ENCODE measurements around the gene EHMT1.

The EHMT1 gene

GRCh38 chr9:137791947-137792346 is 173.1 kb downstream of the EHMT1 start:
- peaks cover 57% of the 10 kb centered on the region for H3K36me3 ChIP-seq (ENCODE audit: low read depth)
- ATAC-seq (ENCODE audit: low read depth), result no peak
- no peak for TF ChIP-seq CTCF (IDR thresholded peaks at IDR 0.05; ENCODE audit: poor library complexity, severe bottlenecking)

GRCh38 chr9:137793196-137793841 is 174.5 kb downstream of the EHMT1 start:
- peaks cover 57% of the 10 kb centered on the region for H3K36me3 ChIP-seq (ENCODE audit: low read depth)
- no peaks in the 10 kb centered on the region for H3K9me3 ChIP-seq (ENCODE audit: severe bottlenecking)
- no peak overlapping the region for H3K4me3 ChIP-seq (ENCODE audit: severe bottlenecking)
- DNase-seq (ENCODE audit: low spot score) (peak; percentile 5), ATAC-seq (ENCODE audit: low read depth) (no peak)
- no peak overlapping the region for H3K27ac ChIP-seq (ENCODE audit: poor library complexity, severe bottlenecking)
- no peaks in the 10 kb centered on the region for H3K27me3 ChIP-seq (ENCODE audit: insufficient read depth, poor library complexity, severe bottlenecking)
- TF ChIP-seq CTCF (IDR thresholded peaks at IDR 0.05; ENCODE audit: poor library complexity, severe bottlenecking), result no peak
- H3K4me1 ChIP-seq (ENCODE audit: insufficient read depth, poor library complexity, severe bottlenecking), result no peaks in the 10 kb centered on the region

More at GRCh38 chr9:137791947-137792346, 173.1 kb downstream of the EHMT1 start:
- Histone ChIP-seq H3K4me3 (ENCODE audit: severe bottlenecking) (no peak overlapping the region), H3K9me3 (ENCODE audit: severe bottlenecking) (no peaks in the 10 kb centered on the region), H3K27ac (ENCODE audit: poor library complexity, severe bottlenecking) (no peak overlapping the region), H3K4me1 (ENCODE audit: insufficient read depth, poor library complexity, severe bottlenecking) (no peaks in the 10 kb centered on the region), H3K27me3 (ENCODE audit: insufficient read depth, poor library complexity, severe bottlenecking) (no peaks in the 10 kb centered on the region)
- DNase-seq (ENCODE audit: low spot score), result peak; percentile 2

- TF ChIP-seq CTCF (IDR thresholded peaks at IDR 0.05; ENCODE audit: poor library complexity, severe bottlenecking), result no peak
- H3K4me3 ChIP-seq (ENCODE audit: severe bottlenecking), result no peak overlapping the region
- H3K27ac ChIP-seq (ENCODE audit: poor library complexity, severe bottlenecking), result no peak overlapping the region
- H3K4me1 ChIP-seq (ENCODE audit: insufficient read depth, poor library complexity, severe bottlenecking), result no peaks in the 10 kb centered on the region
- no peaks in the 10 kb centered on the region for H3K9me3 ChIP-seq (ENCODE audit: severe bottlenecking)
- DNase-seq (ENCODE audit: low spot score), result peak; percentile 9
- H3K27me3 ChIP-seq (ENCODE audit: insufficient read depth, poor library complexity, severe bottlenecking), result no peaks in the 10 kb centered on the region
- no peak for ATAC-seq (ENCODE audit: low read depth)
- peaks cover 50% of the 10 kb centered on the region for H3K36me3 ChIP-seq (ENCODE audit: low read depth)
These were observed 176.4 kb downstream of the EHMT1 start for GRCh38 chr9:137795156-137795666.

DNA sequence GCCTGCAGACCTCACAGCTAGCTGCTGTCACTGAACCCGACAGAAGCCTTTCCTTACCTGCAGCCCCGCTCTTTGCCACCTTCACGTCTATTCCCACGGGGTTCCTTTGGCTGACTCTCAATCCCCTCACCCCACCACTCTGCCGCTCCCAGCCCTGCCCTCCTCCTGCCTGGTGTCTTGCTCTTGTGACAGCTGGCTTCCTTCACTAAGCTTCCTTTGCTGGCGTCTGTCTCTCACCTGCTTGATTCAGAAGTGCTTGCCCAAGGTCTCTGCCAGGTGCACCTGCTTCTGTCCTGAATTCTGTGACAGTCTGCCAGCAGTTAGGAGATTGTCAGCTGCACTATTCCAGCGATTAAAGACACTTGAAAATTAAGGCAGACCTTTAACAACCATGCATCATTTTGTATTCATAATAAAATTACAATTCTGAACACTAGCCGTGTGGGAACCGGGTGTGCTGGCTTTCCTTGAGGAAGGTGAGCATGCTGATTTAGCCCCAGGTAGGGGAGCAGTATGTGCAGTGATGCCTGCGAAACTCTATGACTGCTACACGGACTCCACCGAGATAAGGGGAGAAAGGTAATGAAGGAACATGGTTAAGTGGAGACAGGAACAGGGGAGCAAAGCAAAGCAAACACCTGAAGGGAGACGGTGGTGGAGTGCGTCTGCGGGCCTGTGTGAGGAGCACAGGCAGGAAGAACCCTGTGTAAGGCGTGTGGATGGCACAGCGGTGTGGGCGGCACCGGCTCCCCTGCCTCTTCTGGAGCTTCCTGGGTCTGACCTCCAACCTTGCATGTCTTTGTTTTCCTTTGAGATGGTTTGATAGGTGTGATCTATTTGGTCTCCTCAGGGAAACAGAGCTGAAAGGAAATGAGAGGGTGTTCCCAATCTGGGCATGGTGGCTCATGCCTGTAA is 178.7 kb downstream of the EHMT1 start:
- Histone ChIP-seq H3K36me3 (ENCODE audit: low read depth) (peaks cover 44% of the 10 kb centered on the region), H3K9me3 (ENCODE audit: severe bottlenecking) (no peaks in the 10 kb centered on the region), H3K4me3 (ENCODE audit: severe bottlenecking) (no peak overlapping the region), H3K4me1 (ENCODE audit: insufficient read depth, poor library complexity, severe bottlenecking) (no peaks in the 10 kb centered on the region), H3K27ac (ENCODE audit: poor library complexity, severe bottlenecking) (no peak overlapping the region), H3K27me3 (ENCODE audit: insufficient read depth, poor library complexity, severe bottlenecking) (no peaks in the 10 kb centered on the region)
- peak; percentile 41 for DNase-seq (ENCODE audit: low spot score)
- no peak for ATAC-seq (ENCODE audit: low read depth)
- TF ChIP-seq CTCF (IDR thresholded peaks at IDR 0.05; ENCODE audit: poor library complexity, severe bottlenecking), result no peak

All from RWPE2 (cell line).